ENCODE results near the gene RAB27B. TPM values are rescaled to one million over a fixed set of nuclear protein-coding genes. Genes with fewer than 3 reads are reported as not detected.
"Not testable (repeated sequence)": the region's sequence is repeated elsewhere in the genome, so short reads cannot be mapped to it uniquely, and the experiment has no call there.

RAB27B gene
- total RNA-seq, 4 donors from 2014 or later: 0.34 to 2.5 (median 1.0) TPM

- Histone ChIP-seq H3K9me3 (no peaks in the 10 kb centered on the region), H3K4me1 (no peaks in the 10 kb centered on the region), H3K36me3 (no peaks in the 10 kb centered on the region), H3K27me3 (no peaks in the 10 kb centered on the region), H3K27ac (replicated peaks in 1 of 4) (no peak overlapping the region), H3K4me3 (no peak overlapping the region)
- no peak for DNase-seq (ENCODE audit: extremely low spot score)
- TF ChIP-seq POLR2AphosphoS5 (IDR thresholded peaks at IDR 0.05) (no peak), EP300 (IDR thresholded peaks at IDR 0.05) (no peak), POLR2A (IDR thresholded peaks at IDR 0.05; ENCODE audit: low read depth) (no peak), CTCF (IDR thresholded peaks at IDR 0.05) (no peak)
- WGBS: 79% methylated on average over 2 of the region's 2 CpGs
- intact Hi-C loops (cut with DNase I): no loop called here
Measured at GRCh38 chr18:54802686-54803395, 25.4 kb upstream of the RAB27B start.

GRCh38 chr18:54805571-54806334, 22.5 kb upstream of the RAB27B start:
- Histone ChIP-seq H3K9me3 (no peaks in the 10 kb centered on the region), H3K27me3 (no peaks in the 10 kb centered on the region), H3K27ac (replicated peaks in 1 of 4) (no peak overlapping the region), H3K36me3 (no peaks in the 10 kb centered on the region), H3K4me1 (no peaks in the 10 kb centered on the region), H3K4me3 (no peak overlapping the region)
- WGBS: 47% methylated on average over 3 of the region's 3 CpGs
- DNase-seq (ENCODE audit: extremely low spot score): no peak
- TF ChIP-seq CTCF (IDR thresholded peaks at IDR 0.05): no peak
- no peak for TF ChIP-seq POLR2A (IDR thresholded peaks at IDR 0.05; ENCODE audit: low read depth)
- no peak for TF ChIP-seq EP300 (IDR thresholded peaks at IDR 0.05)
- no peak for TF ChIP-seq POLR2AphosphoS5 (IDR thresholded peaks at IDR 0.05)
- intact Hi-C loops (cut with DNase I): no loop called here

- H3K4me1 ChIP-seq: no peaks in the 10 kb centered on the region
- H3K27me3 ChIP-seq: no peaks in the 10 kb centered on the region
- H3K4me3 ChIP-seq: no peak overlapping the region
- no peak overlapping the region for H3K27ac ChIP-seq (replicated peaks in 1 of 4)
- intact Hi-C loops (cut with DNase I): no loop called here
- H3K36me3 ChIP-seq: no peaks in the 10 kb centered on the region
- no peaks in the 10 kb centered on the region for H3K9me3 ChIP-seq
- TF ChIP-seq POLR2A (IDR thresholded peaks at IDR 0.05; ENCODE audit: low read depth) (no peak), EP300 (IDR thresholded peaks at IDR 0.05) (no peak)
- no peak for DNase-seq (ENCODE audit: extremely low spot score)
Measured at GRCh38 chr18:54806526-54806925, 21.8 kb upstream of the RAB27B start.

- 90% methylated on average over 2 of the region's 2 CpGs for WGBS
- H3K4me1 ChIP-seq: no peaks in the 10 kb centered on the region
- TF ChIP-seq POLR2A (IDR thresholded peaks at IDR 0.05; ENCODE audit: low read depth): no peak
- no peak for TF ChIP-seq POLR2AphosphoS5 (IDR thresholded peaks at IDR 0.05)
- TF ChIP-seq CTCF (IDR thresholded peaks at IDR 0.05): no peak
- no peak for TF ChIP-seq EP300 (IDR thresholded peaks at IDR 0.05)
Measured at GRCh38 chr18:54807303-54807702, 21.0 kb upstream of the RAB27B start.

GRCh38 chr18:54810662-54811061, 17.6 kb upstream of the RAB27B start:
- H3K27me3 ChIP-seq; H3K4me3 ChIP-seq; H3K27ac ChIP-seq (replicated peaks in 1 of 4); H3K4me1 ChIP-seq; DNase-seq (ENCODE audit: extremely low spot score); H3K36me3 ChIP-seq; H3K9me3 ChIP-seq; intact Hi-C loops (cut with DNase I): not testable (repeated sequence)
- 96% methylated on average over 5 of the region's 5 CpGs for WGBS

More at GRCh38 chr18:54807303-54807702, 21.0 kb upstream of the RAB27B start:
- Histone ChIP-seq H3K9me3 (no peaks in the 10 kb centered on the region), H3K27me3 (no peaks in the 10 kb centered on the region), H3K36me3 (no peaks in the 10 kb centered on the region), H3K4me3 (no peak overlapping the region), H3K27ac (replicated peaks in 1 of 4) (no peak overlapping the region)
- intact Hi-C loops (cut with DNase I): no loop called here
- DNase-seq (ENCODE audit: extremely low spot score): no peak
